Renal pelvis (tissue), 4 donors: ENCODE results near the gene TNIP2. TPM values are rescaled to one million over a fixed set of nuclear protein-coding genes. Genes with fewer than 3 reads are reported as not detected.
"Not testable (repeated sequence)": the region's sequence is repeated elsewhere in the genome, so short reads cannot be mapped to it uniquely, and the experiment has no call there.

Experiments used
- DNase-seq: peaks from one replicate; pipeline ENCODE4 v3.0.0-alpha.2; 2013
- polyA plus RNA-seq, 3 donors: library from polyadenylated mRNA; unstranded; fragments of 120-200 nt; gene quantifications; one replicate each; pipeline ENCODE4 v1.2.1, GENCODE V29; 2013; ENCODE audit not compliant: insufficient read length in 3 of 3

TNIP2 gene
- polyA plus RNA-seq, 3 donors = 23.1 to 24.3 (median 23.9) TPM

DNA sequence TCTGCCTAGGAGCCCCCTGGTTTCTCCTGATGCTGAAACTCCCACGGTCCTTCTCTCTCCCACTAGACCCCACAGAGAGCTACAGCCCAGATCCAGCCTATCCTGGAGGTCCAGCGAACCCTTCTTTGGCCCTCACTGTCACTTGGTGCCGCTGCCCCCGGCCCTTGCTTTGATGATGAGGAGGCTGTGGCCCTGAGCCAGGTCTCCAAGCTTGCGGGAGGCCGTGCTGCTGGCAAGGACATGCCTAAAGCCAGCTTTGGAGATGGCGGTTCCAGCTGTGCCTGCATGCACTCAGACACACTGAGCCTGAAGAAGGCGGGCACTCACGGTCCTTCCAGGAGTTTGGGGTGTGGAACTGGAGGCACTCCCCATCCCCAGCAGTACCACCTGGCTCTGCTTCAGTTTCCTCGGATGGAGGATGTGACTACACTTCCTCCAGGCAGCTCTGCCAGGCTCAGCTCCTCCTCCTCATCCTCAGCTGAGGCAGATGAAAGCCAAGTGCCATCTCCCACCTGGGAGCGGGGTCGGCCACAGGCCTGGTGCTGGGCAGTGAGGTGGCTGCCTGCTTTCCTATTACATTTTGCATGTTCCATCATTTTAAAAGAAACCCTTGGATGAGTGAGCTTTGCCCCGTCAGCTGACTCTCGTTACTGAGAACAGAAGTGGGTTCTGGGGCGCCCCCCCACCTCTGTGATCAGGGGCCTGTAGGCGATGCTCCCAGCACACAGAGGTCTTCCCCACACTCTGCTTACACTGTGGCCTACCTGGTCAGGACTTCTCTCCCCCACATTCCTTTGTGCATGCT is 9.0 kb downstream of the TNIP2 start:
- no peak for DNase-seq

DNA sequence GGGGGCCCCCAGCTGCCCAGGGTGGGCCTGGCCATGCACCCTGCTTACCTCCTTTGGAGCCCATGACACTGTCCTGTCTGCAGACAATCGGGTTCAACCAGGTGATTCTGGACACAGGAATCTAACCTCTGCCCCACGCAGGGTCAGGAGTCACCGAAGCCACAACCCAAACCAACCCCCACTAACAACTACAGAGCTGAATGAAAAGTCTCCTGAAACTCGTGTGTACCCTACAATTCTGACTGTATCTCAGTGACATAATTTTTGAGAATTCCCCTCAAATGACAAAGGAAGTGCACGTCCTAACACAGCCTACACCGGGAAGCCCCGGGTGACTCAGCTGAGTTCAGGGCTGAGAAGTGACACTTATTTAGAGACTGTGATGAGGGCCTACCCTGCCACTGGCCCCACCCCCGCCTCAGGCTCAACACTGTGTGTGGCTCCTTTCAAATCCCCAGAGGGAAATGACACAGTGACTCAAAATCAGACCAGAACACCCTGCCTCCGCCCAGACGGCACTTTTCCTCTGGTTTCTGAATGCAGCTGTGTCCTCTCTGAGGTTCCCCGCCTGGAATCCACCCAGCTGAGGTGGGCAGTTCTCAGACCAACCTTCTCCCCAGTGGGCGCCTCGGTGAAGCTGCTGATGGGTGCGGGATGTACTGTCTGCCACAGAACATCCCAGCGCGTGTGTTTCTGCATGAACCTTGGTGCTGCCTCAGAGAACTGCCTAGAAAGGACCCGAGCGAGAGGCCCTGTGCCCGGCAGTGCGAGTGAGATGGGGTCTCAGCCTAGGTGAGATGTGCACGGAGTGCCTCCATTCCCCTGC is 9.9 kb downstream of the TNIP2 start:
- no peak for DNase-seq

DNA sequence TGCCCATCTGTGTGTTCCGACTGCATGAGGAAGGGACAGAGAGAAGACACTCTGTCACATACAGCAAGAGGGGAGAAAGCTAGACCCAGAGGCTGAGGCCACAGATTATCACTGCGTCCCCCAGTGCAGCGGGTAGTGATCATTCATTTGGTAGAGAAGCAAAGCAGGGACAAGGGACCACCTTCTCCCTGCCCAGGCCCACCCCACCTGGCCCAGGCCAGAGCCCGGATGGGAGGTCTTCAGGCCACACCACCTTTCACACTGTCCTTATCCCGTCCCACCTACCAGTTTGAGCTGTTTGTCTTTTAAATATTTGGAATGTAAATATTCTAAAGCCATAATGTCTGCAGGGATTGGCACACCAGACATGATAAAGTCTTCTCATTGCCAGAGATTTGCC is 10.6 kb downstream of the TNIP2 start:
- no peak for DNase-seq

DNA sequence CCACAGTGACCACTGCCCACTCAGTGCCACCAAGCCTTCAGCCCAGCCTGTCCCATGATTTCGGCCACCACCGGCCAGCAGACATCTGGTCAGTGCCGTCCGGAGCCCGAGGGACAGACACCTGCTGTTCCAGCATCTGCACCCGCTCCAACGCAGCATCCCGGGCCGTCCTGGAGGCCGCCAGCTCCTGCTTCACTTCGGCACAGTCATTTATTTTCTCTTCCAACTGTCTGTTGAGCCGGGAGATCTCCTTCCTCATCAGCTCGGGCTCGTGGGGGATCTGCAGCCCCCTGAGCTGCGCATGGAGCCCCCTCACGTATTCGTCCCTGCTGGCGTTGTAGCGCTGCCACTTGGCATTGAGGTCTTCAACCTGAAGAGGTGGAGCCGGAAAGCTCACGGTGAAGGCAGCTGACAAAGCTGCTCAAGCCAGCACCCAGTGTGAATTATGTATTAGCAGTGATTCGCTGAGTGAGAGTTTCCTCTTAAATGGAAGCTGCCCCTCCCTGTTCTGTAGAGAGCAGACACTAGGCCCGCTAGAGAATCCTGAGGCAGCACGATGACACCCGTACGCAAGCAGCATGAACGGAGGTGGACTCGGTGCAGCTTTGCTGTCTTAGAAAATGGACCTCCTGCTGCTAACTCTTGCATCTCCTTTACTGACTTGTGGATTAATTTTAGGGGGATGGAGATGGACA is 11.4 kb downstream of the TNIP2 start:
- DNase-seq = no peak

DNA sequence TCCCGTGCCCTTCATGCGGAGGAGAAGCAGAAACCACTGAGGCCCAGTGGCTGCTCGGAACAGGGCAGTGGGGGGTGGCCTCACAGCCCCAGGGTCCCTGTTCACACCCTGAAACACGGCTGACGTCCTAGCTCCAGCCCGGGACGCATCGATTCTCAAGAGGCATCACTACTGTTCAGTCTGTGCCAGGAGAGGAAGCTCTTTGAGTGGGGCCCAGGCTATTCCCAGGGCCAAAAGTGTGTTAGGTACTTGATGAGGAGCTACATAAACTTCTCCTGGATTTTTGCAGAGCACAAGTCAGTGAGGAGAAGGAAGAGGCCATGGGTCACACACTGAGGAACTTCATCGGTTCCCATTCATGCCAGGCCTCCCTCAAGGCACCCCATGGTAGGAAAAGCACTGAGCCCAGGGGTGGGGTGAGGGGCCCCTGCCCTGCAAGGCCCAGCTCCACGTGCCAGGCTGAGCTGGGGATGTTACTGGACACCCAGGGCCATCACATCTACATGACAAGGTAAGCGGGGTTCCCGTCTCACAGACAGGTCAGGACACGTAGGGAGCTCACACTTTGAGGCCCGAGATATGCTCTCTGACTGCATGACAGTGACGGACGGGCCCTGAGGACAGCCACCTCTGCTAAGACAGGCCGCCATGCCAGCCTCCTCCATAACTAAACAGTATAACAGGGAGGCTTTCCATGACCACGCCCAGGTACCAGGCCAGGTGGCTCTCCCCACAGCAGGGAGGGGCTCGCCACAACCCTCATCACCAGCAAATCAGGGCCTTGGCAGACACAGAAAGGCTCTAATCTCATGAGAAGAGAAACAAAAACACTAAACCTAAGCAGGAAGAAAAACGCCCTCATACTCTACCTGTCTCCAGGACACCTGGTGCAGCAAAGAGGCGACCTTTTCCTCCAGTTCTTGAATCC is 12.4 kb downstream of the TNIP2 start:
- no peak for DNase-seq

DNA sequence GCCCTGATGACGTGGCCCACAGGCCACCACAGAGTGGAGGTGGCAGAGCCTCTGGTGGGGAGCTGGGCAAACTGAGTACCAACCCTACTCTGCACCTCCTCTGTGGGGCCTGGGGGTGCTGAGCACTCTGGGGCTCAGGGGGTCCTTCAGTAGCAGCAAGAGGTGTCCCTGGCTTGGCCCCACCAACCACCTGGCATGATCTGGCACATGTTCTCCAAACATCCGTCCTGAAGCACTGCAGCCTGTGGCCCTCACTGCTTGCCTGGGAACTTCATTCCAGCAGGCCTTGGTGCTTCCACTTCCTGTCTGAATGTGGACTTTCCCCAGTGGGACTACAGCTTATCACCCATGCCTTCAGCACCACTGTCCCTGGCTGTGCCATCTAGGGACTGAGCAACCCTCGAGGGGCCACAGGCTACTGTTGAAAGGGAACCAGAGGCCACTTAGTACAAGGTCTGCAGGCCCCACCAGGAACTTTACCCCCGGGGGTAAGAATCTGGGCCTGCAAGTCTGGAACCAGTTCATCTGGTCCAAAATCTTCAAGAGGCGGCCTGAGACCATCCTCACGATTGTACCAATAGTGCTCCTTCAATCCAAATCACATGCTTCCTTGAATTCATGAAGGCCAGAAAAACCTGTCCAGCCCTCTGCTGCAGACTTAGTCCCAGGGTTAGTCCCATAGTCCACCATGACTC is 13.2 kb downstream of the TNIP2 start:
- DNase-seq = no peak

DNA sequence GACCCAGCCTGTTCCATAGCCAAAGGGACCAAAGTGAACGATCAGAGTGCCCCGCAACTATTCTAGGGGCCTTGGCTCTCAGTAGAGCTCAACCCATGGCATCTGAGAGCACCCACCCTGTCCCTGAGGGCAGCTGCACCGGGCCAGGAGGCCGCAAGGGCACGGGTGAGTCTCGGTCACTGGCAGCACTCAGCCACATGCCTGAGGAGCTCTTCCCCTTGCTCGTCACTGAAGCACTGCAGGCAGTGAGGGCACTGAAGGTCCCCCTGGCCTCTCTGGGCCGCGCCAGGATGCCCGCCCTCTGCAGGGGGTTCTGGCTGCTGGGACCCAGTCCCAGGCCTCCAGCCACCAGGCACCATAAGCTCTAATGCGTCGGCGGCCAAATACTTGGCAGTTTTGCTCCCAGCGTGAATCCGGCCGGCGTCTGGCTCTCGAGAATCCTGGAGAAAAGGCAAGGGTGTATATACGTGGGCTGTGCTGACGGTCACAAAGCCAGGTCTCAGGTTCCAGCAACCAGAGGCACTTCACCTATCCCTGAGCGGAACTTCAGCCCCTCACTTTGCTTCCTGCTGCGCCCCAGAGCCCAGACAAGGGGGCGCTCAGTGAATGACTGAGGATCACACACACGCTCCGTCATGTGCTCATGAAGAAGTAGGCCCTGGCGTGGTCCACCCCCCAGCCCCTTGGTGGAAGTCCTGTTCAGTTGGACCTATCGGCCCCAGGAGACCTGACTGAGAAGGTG is 13.9 kb downstream of the TNIP2 start:
- DNase-seq = no peak

DNA sequence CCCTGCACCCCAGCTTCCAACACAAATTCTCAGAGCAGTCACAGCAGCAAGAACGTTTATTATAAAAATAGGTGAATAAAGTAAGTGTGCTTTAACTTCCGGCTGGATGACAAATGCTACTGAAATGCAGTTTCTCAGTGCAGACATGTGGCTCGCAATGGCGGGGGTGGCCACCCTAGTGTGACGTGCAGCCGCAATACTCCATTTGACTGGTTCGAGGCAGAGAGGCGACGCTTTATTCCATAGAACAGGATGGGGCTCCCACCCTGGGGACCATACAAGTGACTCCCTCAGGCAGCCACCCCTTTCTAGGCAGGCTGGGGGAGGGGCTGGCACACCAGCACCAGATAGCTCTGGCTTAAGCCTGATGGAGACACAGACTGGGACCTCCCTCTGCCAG is 14.5 kb downstream of the TNIP2 start:
- no peak for DNase-seq

DNA sequence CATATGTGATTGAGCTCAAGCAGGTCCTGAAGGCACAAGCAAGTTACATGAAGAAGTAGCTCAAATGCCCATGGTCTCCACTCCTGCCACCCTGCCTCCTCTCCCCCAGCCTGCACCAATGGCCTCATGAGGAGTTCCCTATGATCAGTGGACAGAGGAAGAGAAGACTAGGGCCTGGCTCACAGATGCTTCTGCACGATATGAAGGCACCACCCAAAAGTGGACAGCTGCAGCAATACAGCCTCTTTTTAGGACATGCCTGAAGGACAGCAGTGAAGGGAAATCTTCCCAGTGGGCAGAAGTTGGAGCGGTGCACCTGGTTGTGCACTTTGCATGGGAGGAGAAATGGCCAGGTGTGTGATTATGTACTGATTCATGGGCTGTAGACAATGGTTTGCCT is 17.8 kb downstream of the TNIP2 start:
- not testable (repeated sequence) for DNase-seq

DNA sequence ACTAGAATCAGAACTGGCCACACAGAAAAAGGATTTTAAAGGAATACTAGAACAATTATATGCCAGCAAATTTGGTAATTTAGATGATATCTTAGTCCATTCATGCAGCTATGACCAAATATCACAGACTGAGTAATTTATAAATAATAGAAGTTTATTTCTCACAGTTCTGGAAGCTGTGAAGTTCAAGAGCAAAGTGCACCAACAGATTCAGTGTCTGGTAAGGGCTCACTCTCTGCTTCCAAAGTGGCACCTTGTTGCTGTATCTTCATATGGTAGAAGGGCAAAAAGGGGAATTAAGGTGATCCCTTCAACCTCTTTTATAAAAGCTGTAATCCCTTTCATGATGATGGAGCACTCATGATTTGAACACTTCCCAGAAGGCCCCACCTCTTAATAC is 20.3 kb downstream of the TNIP2 start:
- no peak for DNase-seq

DNA sequence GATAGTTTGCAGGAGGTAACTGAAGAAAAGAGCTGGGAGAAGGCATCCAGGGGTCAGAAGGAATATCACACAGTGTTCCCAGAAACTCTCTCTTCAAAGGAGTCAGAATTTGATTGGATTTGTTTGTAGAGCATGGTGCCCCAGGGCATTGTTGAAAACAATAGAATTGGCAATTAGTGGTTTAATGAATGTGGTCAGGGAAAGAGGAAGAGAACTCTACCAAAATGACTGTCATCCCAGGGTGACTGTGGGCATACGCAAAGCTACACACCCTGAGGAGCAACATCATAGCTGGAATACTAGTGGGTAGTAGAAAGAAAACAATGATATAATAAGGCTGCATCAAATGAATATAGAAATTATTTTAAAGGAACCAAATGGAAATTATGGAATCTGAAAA is 21.5 kb downstream of the TNIP2 start:
- DNase-seq = no peak

DNA sequence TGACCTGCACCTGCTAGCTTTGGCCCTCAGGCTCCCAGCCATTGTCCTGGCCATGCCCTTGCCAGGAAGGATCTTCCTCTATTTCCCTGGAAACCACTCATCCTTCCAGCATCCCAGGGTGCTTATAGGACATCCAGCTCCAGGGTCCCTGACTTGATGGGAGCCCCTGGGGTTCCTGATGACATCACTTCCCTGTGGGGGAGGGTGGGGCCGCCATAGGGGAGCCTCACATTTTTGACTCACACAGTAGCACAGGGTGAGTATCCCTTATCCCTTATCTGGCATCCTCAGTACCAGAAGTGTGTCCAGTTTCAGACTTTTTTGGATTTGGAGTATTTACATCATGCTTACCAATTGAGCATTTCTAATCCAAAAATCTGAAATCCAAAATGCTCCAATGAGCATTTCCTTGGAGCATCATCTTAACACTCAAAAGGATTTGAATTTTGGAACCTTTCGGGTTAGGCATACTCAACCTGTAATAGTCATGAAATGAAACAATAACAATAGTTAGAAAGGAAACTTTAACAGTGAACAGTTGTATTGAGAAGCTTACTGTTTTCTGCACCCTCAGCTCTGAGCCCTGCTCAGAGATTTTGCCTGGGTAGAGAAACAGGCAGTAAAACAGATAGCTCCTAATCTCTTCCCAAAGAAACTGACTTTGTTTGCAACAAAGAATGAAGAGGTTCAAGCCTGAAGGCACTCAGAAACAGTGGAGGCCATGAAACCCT is 22.1 kb downstream of the TNIP2 start:
- no peak for DNase-seq

DNA sequence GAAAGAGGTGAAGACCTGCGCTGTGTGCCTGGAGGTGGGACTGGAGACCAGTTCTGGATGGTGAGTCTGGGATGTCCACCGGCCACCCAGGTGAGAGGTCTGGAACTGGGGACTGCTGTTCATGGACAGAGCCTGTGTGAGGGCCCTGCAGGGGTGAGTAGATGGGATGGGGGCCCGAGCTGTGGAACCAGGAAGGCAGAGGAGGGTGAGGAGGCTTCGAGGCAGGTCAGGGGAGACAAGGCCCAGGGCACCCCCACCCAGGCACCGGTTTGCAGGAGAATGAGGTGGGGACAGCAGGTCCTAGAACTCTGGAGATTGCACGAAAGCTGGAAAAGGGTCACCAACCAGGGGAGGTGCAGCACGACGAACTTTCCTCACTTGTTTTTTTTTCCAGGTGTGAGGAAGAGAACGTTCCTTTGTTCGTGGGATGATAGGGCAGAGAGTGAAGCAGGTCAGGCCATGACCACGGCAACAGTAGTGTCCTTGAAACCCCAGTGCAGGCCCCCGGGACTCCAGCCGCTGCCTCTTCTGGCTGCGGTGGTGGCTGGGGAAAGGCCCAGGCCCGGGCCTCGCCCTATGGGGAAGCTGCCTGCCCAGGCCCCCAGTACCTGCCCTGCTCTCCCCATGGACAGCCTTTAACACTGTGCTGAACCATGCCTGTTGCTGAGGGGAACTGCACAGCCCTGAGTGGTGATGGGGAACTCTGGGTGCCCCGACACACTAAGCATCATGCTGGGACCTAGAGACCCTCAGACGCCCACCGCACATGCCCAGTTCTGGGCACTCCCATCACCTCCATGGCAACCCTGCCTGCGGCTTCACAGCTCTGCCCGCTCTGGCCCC is 22.9 kb downstream of the TNIP2 start:
- DNase-seq = no peak

DNA sequence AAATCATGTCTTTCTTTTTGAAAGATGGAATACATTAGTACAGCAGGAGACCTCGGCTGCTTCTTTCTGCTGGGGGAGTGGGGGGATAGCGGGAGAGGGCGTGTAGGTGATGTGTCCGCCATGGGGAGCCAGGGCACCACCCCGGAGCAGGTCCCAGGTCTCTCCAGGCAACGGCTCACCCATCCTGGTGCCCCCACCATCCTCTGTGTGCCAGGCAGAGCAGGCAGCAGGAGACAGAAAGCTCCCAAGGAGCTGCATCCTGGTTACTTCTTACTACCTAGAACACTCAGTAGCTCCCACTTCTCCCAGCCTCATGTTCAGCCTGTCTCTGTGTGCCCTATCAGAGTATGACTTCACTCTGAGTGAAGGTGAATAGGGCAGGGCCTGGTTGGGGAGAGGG is 23.6 kb downstream of the TNIP2 start:
- no peak for DNase-seq

DNA sequence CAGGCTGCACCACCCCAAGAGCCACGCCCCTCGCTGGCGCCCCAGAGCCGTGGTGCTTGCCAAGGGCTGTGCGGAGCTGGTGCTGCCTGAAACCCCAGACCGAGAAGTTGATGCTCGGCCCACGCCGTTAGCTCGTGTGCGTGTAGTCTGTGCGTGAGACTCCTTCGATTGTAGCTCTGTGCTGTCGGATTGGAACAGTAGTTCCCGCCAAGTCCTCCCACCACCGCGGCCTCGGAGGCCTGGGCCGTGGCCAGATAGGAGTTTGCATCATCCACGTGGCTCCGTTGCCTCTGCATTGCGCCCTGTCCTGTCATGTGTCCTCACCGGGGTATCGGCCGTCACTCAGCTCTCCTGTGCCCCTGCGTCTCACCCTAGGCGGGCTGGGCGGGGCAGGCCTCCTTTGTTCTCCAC is 24.2 kb downstream of the TNIP2 start:
- DNase-seq = no peak

DNA sequence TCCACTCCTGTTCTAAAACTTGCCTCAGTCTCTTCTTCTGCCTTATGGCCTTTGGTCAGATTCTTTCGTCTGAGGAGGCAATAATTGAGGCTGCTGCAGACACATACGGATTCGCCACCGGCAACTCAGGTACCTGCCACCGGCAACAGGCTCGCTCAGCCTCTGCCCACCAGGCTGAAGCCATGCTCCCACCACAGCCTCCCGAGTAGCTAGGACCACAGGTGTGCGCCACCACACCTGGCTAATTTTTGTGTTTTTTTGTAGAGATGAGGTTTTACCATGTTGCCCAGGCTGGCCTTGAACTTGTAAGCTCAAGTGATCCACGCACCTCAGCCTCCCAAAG is 26.6 kb downstream of the TNIP2 start:
- DNase-seq = no peak

DNA sequence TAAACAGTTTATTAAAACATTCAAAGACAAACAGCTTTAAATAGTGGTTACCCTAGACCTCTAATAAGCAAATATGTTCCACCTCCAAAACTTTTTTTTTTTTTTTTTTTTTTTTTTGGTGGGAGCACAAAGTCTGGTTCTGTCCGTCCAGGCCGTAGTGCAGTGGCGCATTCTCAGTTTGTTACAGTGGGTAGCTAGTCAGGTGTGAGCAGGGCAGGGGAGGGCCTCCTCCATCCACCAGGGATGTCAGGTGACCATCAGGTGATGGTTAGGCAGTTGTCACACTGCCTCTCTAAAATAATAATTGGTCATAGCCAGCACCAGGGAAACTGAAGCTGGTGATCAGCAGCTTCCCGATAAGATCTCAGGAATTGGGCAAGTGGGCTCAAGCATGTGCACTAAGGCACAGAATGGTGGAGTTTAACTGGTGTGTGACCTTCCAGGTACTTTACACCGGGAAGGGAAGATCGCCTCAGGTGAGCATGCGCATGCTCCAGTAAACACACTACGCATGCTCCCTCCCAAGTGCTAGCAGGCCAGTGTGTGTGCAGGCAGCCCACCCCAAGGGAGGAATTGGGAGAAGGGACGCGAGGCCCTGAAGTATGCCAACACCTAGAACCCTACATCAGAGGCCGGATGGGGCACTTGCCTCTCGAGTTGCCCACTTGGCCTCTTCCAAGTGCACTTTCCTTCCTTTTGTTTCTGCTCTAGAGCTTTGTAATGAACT is 27.2 kb downstream of the TNIP2 start:
- no peak for DNase-seq

DNA sequence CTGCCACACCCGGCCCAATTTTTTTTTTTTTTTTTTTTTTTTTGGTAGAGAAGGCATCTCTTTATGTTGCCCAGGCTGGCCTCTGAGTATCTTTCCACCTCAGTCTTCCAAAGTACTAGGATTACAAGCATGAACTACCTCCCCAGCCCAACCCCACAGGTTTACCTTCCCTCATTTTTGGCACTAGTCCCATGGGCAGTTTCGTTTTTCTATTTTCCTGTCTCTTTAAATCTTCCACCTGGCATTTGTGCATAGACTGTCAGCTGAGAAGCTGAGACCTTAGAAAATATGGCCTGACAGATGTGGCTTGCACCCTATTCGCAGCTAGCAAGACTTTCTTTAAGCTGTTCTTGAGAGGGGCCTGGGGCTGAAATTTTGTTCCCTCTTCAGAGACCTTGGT is 27.9 kb downstream of the TNIP2 start:
- no peak for DNase-seq
